ENCODE data around the gene DERA.

GRCh38 chr12:15942475-15942874, 31.3 kb downstream of the DERA start:
- TF ChIP-seq POLR2A (IDR thresholded peaks at IDR 0.05; ENCODE audit: low read depth, low read length): no peak
- TF ChIP-seq TAF1 (IDR thresholded peaks at IDR 0.05; ENCODE audit: low read depth, low read length): no peak

All from GM12891 (cell line).